Urothelium cell line (cell line): Measurements from ENCODE around the gene KRTAP13-3.
A peak's percentile ranks its signal among the peaks of the same experiment; 100 is the strongest.

ENCODE experiments used
- DNase-seq: peaks from one replicate; pipeline ENCODE4 v3.0.0; 2011; ENCODE audit warnings: low spot score, mixed read lengths
- FAIRE-seq: peaks from 2 replicates; lab custom pipeline; 2011; peaks lifted over from hg19 to GRCh38; lab: Jason Lieb, UNC

The KRTAP13-3 gene

GRCh38 chr21:30425826-30426225 lies at the start of gene KRTAP13-3:
Gene KRTAP13-3, minus strand, starts transcription at chr21:30425926. Its CDS starts 14 bp downstream, at chr21:30425912.
- no peak for FAIRE-seq
- DNase-seq, result no peak

DNA sequence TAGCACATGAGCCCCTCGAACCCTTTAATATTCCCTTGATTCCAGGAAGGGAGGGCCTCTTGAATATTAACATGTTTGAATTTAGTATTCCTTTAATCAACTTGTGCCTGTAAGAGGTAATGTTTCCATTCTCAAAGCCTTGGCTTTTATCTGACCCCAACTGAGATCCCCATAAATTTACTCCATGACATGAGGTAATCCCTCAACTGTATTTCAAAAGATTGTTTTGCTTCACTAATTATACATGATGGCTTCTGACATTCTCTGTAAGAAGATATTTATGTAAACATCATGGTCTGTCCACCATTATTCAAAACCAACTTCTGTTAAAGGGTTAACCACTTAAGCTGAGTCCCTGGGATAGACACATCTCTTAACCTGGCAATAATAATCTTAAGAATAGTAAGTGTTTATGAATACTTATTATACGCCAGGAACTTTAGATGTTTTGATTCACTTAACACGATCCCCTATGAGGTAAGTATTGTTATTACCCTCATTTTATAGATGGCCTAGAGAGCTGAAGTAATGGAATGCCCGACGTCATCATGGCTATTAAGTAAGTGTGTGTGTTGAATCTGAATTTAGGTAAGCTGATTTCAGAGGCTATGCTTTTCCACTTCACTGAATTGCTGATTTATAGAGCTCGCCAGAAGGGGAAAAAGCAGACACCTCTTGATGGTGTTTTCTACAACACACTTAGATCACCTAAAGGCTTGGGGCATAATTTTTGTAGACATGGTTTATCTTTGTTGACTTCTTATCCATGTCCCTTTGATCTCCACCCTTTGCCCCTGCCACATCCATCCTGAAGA lies 43.4 kb upstream of the KRTAP13-3 start:
- FAIRE-seq (no peak), DNase-seq (no peak)

DNA sequence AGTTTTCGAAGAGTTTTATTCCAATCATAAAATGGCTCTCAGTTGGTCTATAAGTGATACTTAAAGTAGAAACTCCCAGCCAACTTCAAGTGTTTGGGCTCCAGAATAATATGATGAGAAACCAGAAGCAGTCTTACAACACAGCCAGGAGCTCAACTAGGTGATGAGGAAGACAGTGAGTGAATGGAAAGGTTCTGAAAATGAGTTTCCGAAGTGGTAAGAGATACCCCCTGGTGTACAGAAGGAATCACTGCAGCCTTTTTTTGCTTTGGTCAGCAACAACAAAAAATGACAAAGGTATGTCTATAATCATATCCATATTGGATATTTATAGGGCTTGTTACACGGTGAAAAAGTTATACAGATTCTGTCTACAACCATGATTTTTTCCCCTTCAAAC lies 38.0 kb upstream of the KRTAP13-3 start:
- peak; percentile 20 for DNase-seq
- FAIRE-seq, result no peak

DNA sequence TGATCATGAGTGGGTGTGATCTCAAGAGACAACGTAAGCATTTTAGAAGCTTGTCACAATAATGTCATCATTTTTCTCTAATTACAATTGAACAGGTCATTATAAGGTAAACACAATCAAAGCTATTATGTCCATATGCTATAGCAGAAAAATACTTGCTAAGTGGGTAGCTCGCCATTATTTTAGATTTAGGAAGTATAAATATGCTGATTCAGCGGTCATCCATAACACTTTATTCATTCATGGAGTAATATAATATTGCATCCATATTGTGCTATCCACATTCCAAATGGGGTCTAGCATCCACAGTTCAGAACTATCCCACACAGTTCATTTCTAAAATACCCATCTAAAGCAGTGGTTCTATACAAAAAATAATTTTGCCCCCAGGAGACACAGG lies 22.8 kb upstream of the KRTAP13-3 start:
- DNase-seq (no peak), FAIRE-seq (no peak)

- DNase-seq, result no peak
- FAIRE-seq, result peak; percentile 66
Observed at GRCh38 chr21:30447056-30447455, 21.3 kb upstream of the KRTAP13-3 start.

GRCh38 chr21:30444204-30444603 lies 18.5 kb upstream of the KRTAP13-3 start:
- DNase-seq (no peak), FAIRE-seq (no peak)

DNA sequence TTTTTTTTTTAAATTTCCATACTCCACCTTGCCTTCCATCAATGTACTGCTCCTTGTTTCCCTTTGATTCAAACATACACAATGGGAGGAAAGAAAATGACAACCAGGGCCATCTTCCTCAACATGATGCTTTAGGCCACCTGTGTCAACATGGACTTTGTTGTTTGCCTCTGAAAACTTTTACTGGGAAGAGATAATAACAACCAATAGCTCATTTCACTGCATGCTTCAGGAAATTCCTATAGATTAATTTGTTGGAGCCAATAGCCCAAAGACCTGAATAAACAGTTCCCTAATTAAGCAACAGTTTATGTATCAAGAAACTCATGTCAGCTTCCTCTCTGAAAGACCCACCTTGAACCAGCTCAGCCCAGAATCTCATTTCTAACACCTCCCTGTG lies 17.5 kb upstream of the KRTAP13-3 start:
- FAIRE-seq (no peak), DNase-seq (no peak)

- no peak for FAIRE-seq
- no peak for DNase-seq
Observed at GRCh38 chr21:30439975-30440374, 14.2 kb upstream of the KRTAP13-3 start, which contains the start of gene KRTAP15-1. Gene KRTAP15-1, plus strand, starts transcription at chr21:30440275. Its CDS starts 53 bp downstream, at chr21:30440328.

DNA sequence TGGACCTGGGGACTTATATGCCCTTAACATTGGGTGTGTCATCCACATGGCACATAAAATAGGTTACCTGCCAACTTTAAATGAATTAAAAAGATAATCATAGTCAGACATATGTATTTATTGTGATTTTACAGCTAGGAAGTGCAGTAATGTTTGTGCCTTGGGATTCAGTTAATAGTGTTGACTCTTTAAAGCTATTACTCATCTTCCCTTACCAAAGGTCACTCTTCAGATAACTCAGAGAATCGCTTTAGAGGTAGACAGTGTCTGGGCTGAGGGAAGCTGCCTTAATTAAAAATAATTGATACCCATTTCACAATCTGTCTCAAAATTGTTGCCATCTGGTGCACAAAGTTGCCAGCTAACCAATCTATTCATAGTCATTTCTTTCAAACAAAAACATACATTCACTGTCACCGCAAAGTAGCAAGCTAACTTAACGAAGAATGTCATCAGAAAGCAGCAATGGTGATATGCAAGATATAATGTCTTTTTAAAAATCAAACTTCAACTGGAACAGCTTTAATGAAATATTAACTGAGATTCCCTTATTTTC lies 11.4 kb upstream of the KRTAP13-3 start:
- FAIRE-seq (no peak), DNase-seq (no peak)

DNA sequence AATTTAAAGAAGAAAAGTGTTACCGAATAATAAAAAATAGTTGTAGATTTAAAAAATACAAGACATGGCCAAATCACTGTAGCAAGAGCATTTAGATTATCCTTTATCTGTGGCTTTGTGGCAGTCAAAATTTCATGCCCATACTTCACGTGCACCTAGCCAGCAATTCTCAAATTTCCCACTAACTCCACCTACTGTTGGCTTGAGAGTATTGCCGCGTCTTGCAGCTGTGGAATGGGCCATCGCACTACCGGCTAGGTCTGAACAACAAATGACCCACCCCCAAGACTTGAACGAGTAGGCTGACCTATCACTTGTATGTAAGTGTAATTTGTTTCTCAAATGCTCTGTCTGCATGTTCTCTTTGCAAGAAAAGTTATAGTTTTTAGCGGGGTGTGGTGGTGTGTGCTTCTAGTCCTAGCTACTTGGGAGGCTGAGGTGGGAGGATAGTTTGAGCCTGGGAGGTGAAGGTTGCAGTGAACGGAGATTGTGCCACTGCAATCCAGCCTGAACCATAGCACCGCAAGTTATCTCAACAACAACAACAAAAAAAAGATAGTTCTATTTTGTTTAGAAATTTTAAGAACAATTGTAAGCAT lies 8.4 kb upstream of the KRTAP13-3 start:
- DNase-seq (peak; percentile 70), FAIRE-seq (peak; percentile 93)

- FAIRE-seq (no peak), DNase-seq (no peak)
Observed at GRCh38 chr21:30430170-30430655, 4.5 kb upstream of the KRTAP13-3 start, which contains the start of gene KRTAP13-4. Gene KRTAP13-4, plus strand, starts transcription at chr21:30430220. Its CDS starts 56 bp downstream, at chr21:30430276.

- DNase-seq, result no peak
- FAIRE-seq, result no peak
Observed at GRCh38 chr21:30426731-30427130, 1.0 kb upstream of the KRTAP13-3 start.

GRCh38 chr21:30415993-30416392 lies 9.7 kb downstream of the KRTAP13-3 start:
- FAIRE-seq, result no peak

GRCh38 chr21:30408782-30409494 lies 16.8 kb downstream of the KRTAP13-3 start:
- DNase-seq (peak; percentile 70), FAIRE-seq (peak; percentile 94)

More at GRCh38 chr21:30415993-30416392, 9.7 kb downstream of the KRTAP13-3 start:
- no peak for DNase-seq

DNA sequence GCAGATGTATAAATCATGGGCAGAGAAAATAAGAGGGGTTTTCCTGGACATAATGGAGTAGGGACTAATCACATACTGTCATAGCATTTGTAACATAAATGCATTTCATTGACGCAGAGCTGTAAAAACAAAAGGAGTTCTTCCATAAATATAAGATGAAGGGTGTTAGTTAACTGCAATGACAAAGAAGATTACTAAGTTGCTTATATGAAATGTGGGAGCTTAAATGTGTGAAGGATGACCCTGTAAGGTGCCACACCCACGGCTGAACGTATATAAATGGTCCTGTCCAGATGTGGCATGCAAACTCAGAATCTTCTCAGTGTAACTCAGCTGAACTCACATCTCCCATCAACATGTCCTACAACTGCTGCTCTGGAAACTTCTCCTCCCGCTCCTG lies 30.0 kb downstream of the KRTAP13-3 start, which contains the start of gene KRTAP13-1:
KRTAP13-1 (plus strand) TSS at position 301 of the 400 bp plus-strand sequence; CDS start at position 357, 56 bp downstream.
- no peak for DNase-seq
- no peak for FAIRE-seq

- FAIRE-seq, result peak; percentile 13
- no peak for DNase-seq
Observed at GRCh38 chr21:30391492-30392025, 34.2 kb downstream of the KRTAP13-3 start.

- peak; percentile 55 for FAIRE-seq
- DNase-seq, result no peak
Observed at GRCh38 chr21:30382201-30382600, 43.5 kb downstream of the KRTAP13-3 start.
